Liver (tissue), 9 donors: ENCODE results near the gene TPM3. TPM values are rescaled to one million over a fixed set of nuclear protein-coding genes. Genes with fewer than 3 reads are reported as not detected.

Experiments
- DNase-seq: peaks from one replicate; pipeline ENCODE4 v3.0.0-alpha.2; 2017; ENCODE audit warnings: low spot score
- H3K27ac ChIP-seq, 2 donors: one replicate each; pipeline ENCODE4 v1.7.0; 2013; ENCODE audit warnings: inconsistent platforms in 2 of 2, low read length in 2 of 2, control low read depth in 1 of 2, low read depth in 1 of 2, mild to moderate bottlenecking in 1 of 2
- H3K27me3 ChIP-seq, 4 donors: one replicate each; pipeline versions ENCODE4 v1.6.1 to v1.7.0; 2013; ENCODE audit warnings: low read length in 3 of 4, inconsistent platforms in 1 of 4, mild to moderate bottlenecking in 1 of 4, moderate library complexity in 1 of 4; ENCODE audit not compliant: control insufficient read depth in 4 of 4, insufficient read depth in 4 of 4
- H3K36me3 ChIP-seq, 4 donors: one replicate each; pipeline versions ENCODE4 v1.6.1 to v1.7.0; 2013; ENCODE audit warnings: low read length in 3 of 4, mild to moderate bottlenecking in 3 of 4, low read depth in 1 of 4, moderate library complexity in 1 of 4; ENCODE audit not compliant: control insufficient read depth in 4 of 4, insufficient read depth in 3 of 4
- H3K4me1 ChIP-seq, 4 donors: one replicate each; pipeline versions ENCODE4 v1.6.1 to v1.7.0; 2013; ENCODE audit warnings: low read length in 3 of 4, mild to moderate bottlenecking in 3 of 4, moderate library complexity in 1 of 4; ENCODE audit not compliant: control insufficient read depth in 4 of 4, insufficient read depth in 4 of 4
- H3K4me3 ChIP-seq, 3 donors: one replicate each; pipeline versions ENCODE4 v1.6.1 to v1.7.0; 2013; ENCODE audit warnings: low read length in 3 of 3, control low read depth in 1 of 3, low read depth in 1 of 3, mild to moderate bottlenecking in 1 of 3
- H3K9ac ChIP-seq, 2 donors: one replicate each; pipeline ENCODE4 v1.7.0; 2013; ENCODE audit warnings: low read length in 2 of 2, mild to moderate bottlenecking in 2 of 2, moderate library complexity in 2 of 2, control low read depth in 1 of 2, low read depth in 1 of 2
- H3K9me3 ChIP-seq, 4 donors: one replicate each; pipeline versions ENCODE4 v1.6.1 to v1.7.0; 2013; ENCODE audit warnings: low read length in 3 of 4; ENCODE audit not compliant: control insufficient read depth in 4 of 4
- CTCF ChIP-seq: fragments of 150-350 bp; IDR thresholded peaks from 2 replicates; pipeline ENCODE4 v1.5.1; 2017; ENCODE audit warnings: improper control_type of control experiment, low read depth, low read length; ENCODE audit not compliant: missing input control
- EGR1 ChIP-seq, 2 donors: IDR thresholded peaks; 2 replicates each; pipeline ENCODE4 v1.6.1; 2016 to 2018; ENCODE audit warnings: antibody characterized with exemption in 2 of 2, low read depth in 2 of 2
- FOXA1 ChIP-seq: IDR thresholded peaks from 2 replicates; pipeline ENCODE4 v1.6.1; 2016; ENCODE audit warnings: antibody characterized with exemption
- FOXA2 ChIP-seq: IDR thresholded peaks from 2 replicates; pipeline ENCODE4 v1.6.1; 2016; ENCODE audit warnings: antibody characterized with exemption
- GABPA ChIP-seq, 2 donors: IDR thresholded peaks in 1 of 2; conservative IDR thresholded peaks in 1 of 2; 2 replicates each; pipeline ENCODE4 v1.6.1; 2016; ENCODE audit warnings: antibody characterized with exemption in 2 of 2, mild to moderate bottlenecking in 1 of 2, moderate library complexity in 1 of 2
- HNF4A ChIP-seq, 2 donors: conservative IDR thresholded peaks; 2 replicates each; pipeline ENCODE4 v1.6.1; 2016; ENCODE audit warnings: antibody characterized with exemption in 2 of 2, mild to moderate bottlenecking in 2 of 2
- HNF4G ChIP-seq: IDR thresholded peaks from 2 replicates; pipeline ENCODE4 v1.6.1; 2016; ENCODE audit warnings: antibody characterized with exemption
- JUND ChIP-seq, 2 donors: IDR thresholded peaks; 2 replicates each; pipeline ENCODE4 v1.6.1; 2016; ENCODE audit warnings: antibody characterized with exemption in 2 of 2
- MAX ChIP-seq: IDR thresholded peaks from 2 replicates; pipeline ENCODE4 v1.6.1; 2016; ENCODE audit warnings: antibody characterized with exemption
- NR2F2 ChIP-seq: IDR thresholded peaks from 2 replicates; pipeline ENCODE4 v1.6.1; 2016; ENCODE audit warnings: antibody characterized with exemption
- RAD21 ChIP-seq, 2 donors: IDR thresholded peaks; 2 replicates each; pipeline ENCODE4 v1.6.1; 2016; ENCODE audit warnings: antibody characterized with exemption in 2 of 2, mild to moderate bottlenecking in 2 of 2
- RXRA ChIP-seq, 2 donors: IDR thresholded peaks; 2 replicates each; pipeline ENCODE4 v1.6.1; 2017 to 2018; ENCODE audit warnings: antibody characterized with exemption in 2 of 2, mild to moderate bottlenecking in 1 of 2
- SP1 ChIP-seq: IDR thresholded peaks from 2 replicates; pipeline ENCODE4 v1.6.1; 2018; ENCODE audit warnings: antibody characterized with exemption, mild to moderate bottlenecking
- TAF1 ChIP-seq: conservative IDR thresholded peaks from 2 replicates; pipeline ENCODE4 v1.6.1; 2016; ENCODE audit warnings: antibody characterized with exemption, mild to moderate bottlenecking
- YY1 ChIP-seq: IDR thresholded peaks from 2 replicates; pipeline ENCODE4 v1.6.1; 2016; ENCODE audit warnings: antibody characterized with exemption, mild to moderate bottlenecking
- ZBTB33 ChIP-seq: IDR thresholded peaks from 2 replicates; pipeline ENCODE4 v1.6.1; 2016; ENCODE audit warnings: antibody characterized with exemption
- WGBS: extraction: QIAGEN DNeasy Blood & Tissue Kit; methylation state at CpG from one replicate; pipeline ENCODE4 v1.1.7; 2013; 5-methylcytosine and 5-hydroxymethylcytosine counted together
- polyA plus RNA-seq, 2 donors: library from polyadenylated mRNA; stranded (reverse) in 1 of 2; unstranded in 1 of 2; fragments of 200-250 nt in 1 of 2; fragments of >200 nt in 1 of 2; fragmentation: Nextera tagmentation in 1 of 2; extraction: Ambion mirVana in 1 of 2; gene quantifications; one replicate each; pipeline versions ENCODE4 v1.2.1 to v1.2.3, GENCODE V29; 2013 to 2015
- total RNA-seq, 2 donors: library from RNA; depleted of rRNA; stranded (reverse); fragments of >200 nt; gene quantifications; one replicate each; pipeline ENCODE4 v1.2.3, GENCODE V29; 2014
- TF ChIP-seq, protein P1 (sequence below): IDR thresholded peaks from 2 replicates; pipeline ENCODE4 v1.6.1; 2016; ENCODE audit warnings: antibody characterized with exemption, mild to moderate bottlenecking
- TF ChIP-seq, protein P2 (sequence below): IDR thresholded peaks from 2 replicates; pipeline ENCODE4 v1.6.1; 2016; ENCODE audit warnings: antibody characterized with exemption
- donor health status: healthy.
- donor health status: healthy.
- donor health status: healthy.
- donor health status: healthy.
- donor health status: healthy.

The TPM3 gene
- total and polyA plus RNA-seq, 4 donors, result 89.6 to 120 (median 109) TPM

DNA sequence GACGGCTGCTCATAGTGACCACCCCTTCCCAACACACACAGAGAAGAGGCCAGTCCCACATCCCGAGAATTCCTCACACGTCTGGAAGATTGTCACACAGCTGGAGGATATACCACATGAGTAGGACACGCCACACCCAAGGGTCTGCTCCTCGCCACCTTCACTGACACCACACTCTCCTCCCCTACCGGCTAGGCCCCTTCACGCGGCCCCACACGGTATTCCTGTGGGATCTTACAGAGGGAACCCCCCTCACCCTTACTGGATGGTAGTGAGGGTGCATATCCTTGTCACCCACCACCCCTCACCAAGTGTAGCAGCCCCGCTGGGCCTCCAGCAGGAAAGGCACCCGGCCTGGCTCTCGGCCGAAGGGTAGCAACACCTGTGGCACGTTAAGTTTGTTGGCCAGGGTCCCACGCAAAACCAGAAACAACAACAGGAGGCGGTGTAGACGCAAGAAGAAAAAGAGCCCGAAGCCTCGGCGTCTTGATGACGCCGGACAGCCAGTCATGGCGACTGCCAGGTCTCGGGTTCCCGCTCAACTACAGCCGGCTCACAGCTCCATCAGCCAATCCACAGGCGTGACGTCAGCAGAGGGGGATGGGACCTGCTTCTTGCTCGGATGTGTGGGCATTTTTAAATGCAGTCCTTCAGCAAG, 37.2 kb downstream of the TPM3 start, which contains the start of gene NUP210L:
TSS of gene NUP210L (minus strand) at position 540 of the 658 bp plus-strand sequence.
- Histone ChIP-seq H3K4me3 (no peak within 1 kb of the TSS), H3K4me1 (peaks cover 0 to 2% (median 0%) of the 10 kb centered on the region in 4 donors), H3K9me3 (peaks cover 0 to 2% (median under 1%) of the 10 kb centered on the region in 4 donors), H3K36me3 (peaks cover 3 to 30% (median 18%) of the 10 kb centered on the region in 4 donors), H3K27ac (peak within 1 kb of the TSS in 1 of 2 donors; percentile 25), H3K27me3 (no peaks in the 10 kb centered on the region), H3K9ac (no peak within 1 kb of the TSS)
- 89% methylated on average over 29 of the region's 29 CpGs for WGBS
- DNase-seq, result no peak
- TF ChIP-seq RXRA (IDR thresholded peaks at IDR 0.05) (no peak), ZBTB33 (no peak), HNF4A (conservative IDR thresholded peaks at IDR 0.05) (no peak), EGR1 (IDR thresholded peaks at IDR 0.05; ENCODE audit: low read depth in 2 of 2) (no peak), FOXA2 (no peak), GABPA (IDR thresholded peaks at IDR 0.05 in 1 of 2, conservative IDR thresholded peaks at IDR 0.05 in 1 of 2) (no peak), YY1 (no peak), CTCF (no peak), FOXA1 (no peak), NR2F2 (no peak), HNF4G (no peak), RAD21 (IDR thresholded peaks at IDR 0.05) (no peak), MAX (no peak), JUND (IDR thresholded peaks at IDR 0.05) (no peak), TAF1 (no peak), SP1 (no peak)
- TF ChIP-seq, protein P1, sequence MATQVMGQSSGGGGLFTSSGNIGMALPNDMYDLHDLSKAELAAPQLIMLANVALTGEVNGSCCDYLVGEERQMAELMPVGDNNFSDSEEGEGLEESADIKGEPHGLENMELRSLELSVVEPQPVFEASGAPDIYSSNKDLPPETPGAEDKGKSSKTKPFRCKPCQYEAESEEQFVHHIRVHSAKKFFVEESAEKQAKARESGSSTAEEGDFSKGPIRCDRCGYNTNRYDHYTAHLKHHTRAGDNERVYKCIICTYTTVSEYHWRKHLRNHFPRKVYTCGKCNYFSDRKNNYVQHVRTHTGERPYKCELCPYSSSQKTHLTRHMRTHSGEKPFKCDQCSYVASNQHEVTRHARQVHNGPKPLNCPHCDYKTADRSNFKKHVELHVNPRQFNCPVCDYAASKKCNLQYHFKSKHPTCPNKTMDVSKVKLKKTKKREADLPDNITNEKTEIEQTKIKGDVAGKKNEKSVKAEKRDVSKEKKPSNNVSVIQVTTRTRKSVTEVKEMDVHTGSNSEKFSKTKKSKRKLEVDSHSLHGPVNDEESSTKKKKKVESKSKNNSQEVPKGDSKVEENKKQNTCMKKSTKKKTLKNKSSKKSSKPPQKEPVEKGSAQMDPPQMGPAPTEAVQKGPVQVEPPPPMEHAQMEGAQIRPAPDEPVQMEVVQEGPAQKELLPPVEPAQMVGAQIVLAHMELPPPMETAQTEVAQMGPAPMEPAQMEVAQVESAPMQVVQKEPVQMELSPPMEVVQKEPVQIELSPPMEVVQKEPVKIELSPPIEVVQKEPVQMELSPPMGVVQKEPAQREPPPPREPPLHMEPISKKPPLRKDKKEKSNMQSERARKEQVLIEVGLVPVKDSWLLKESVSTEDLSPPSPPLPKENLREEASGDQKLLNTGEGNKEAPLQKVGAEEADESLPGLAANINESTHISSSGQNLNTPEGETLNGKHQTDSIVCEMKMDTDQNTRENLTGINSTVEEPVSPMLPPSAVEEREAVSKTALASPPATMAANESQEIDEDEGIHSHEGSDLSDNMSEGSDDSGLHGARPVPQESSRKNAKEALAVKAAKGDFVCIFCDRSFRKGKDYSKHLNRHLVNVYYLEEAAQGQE, result no peak
- TF ChIP-seq, protein P2, sequence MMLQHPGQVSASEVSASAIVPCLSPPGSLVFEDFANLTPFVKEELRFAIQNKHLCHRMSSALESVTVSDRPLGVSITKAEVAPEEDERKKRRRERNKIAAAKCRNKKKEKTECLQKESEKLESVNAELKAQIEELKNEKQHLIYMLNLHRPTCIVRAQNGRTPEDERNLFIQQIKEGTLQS, result no peak
